Neural cell (in vitro differentiated cells): ENCODE measurements around the gene SLX4IP. TPM values are rescaled to one million over a fixed set of nuclear protein-coding genes. Genes with fewer than 3 reads are reported as not detected.

Experiments used
- H2AFZ ChIP-seq: fragments of 200-600, 300-800 bp; sonication (generic), shearing (Covaris generic); 2 replicates; pipeline ENCODE4 v1.6.0; 2014; ENCODE audit warnings: low read depth, mild to moderate bottlenecking, antibody characterized with exemption, low read length, moderate library complexity
- H3F3A ChIP-seq: fragments of 200-600 bp; shearing (Covaris generic); 2 replicates; pipeline ENCODE4 v1.6.1; 2016; ENCODE audit warnings: mild to moderate bottlenecking, moderate library complexity, mixed read lengths, antibody characterized with exemption, low read length; ENCODE audit not compliant: insufficient read depth, poor library complexity, severe bottlenecking
- H3K27ac ChIP-seq: fragments of 200-600, 300-800 bp; sonication (generic), shearing (Covaris generic); 2 replicates; pipeline ENCODE4 v1.5.1; 2014; ENCODE audit warnings: mild to moderate bottlenecking, low read length, moderate library complexity
- H3K27me3 ChIP-seq: fragments of 300-800, 200-600 bp; sonication (generic), shearing (Covaris generic); 2 replicates; pipeline ENCODE4 v1.6.0; 2014; ENCODE audit warnings: mild to moderate bottlenecking, low read depth, low read length, moderate library complexity; ENCODE audit not compliant: insufficient read depth
- H3K36me3 ChIP-seq: fragments of 300-800, 200-600 bp; sonication (generic), shearing (Covaris generic); 2 replicates; pipeline ENCODE4 v1.5.1; 2014; ENCODE audit warnings: mild to moderate bottlenecking, antibody characterized with exemption, low read length, moderate library complexity; ENCODE audit not compliant: insufficient read depth
- H3K4me2 ChIP-seq: fragments of 300-800, 200-600 bp; sonication (generic), shearing (Covaris generic); 2 replicates; pipeline ENCODE4 v1.6.0; 2014; ENCODE audit warnings: mild to moderate bottlenecking, low read length
- H3K4me3 ChIP-seq: fragments of 300-800, 200-600 bp; sonication (generic), shearing (Covaris generic); 2 replicates; pipeline ENCODE4 v1.5.1; 2014; ENCODE audit warnings: mild to moderate bottlenecking, low read length, moderate library complexity
- H3K79me2 ChIP-seq: fragments of 200-600 bp; shearing (Covaris generic); replicated peaks from 2 replicates; pipeline ENCODE4 v1.6.0; 2014; ENCODE audit warnings: mild to moderate bottlenecking, low read length, moderate library complexity; ENCODE audit not compliant: insufficient read depth
- H3K9ac ChIP-seq: fragments of 300-800, 200-600 bp; sonication (generic), shearing (Covaris generic); 2 replicates; pipeline ENCODE4 v1.6.1; 2016; ENCODE audit warnings: mild to moderate bottlenecking, low read length, mixed read lengths
- H3K9me2 ChIP-seq: fragments of 200-600 bp; shearing (Covaris generic); 2 replicates; pipeline ENCODE4 v1.6.1; 2016; ENCODE audit warnings: mild to moderate bottlenecking, low read length, mixed read lengths; ENCODE audit not compliant: insufficient read depth
- H3K9me3 ChIP-seq: fragments of 200-600, 300-800 bp; sonication (generic), shearing (Covaris generic); 2 replicates; pipeline ENCODE4 v1.6.1; 2016; ENCODE audit warnings: mild to moderate bottlenecking, mixed run types, low read length, moderate library complexity, mixed read lengths
- H4K20me1 ChIP-seq: fragments of 200-600 bp; shearing (Covaris generic); 2 replicates; pipeline ENCODE4 v1.6.1; 2016; ENCODE audit warnings: mild to moderate bottlenecking, mixed run types; ENCODE audit not compliant: insufficient read depth
- EP300 ChIP-seq: fragments of 450-650 bp; conservative IDR thresholded peaks from 2 replicates; pipeline ENCODE4 v1.6.1; 2014; ENCODE audit warnings: antibody characterized with exemption, mild to moderate bottlenecking, moderate library complexity; ENCODE audit not compliant: poor library complexity, severe bottlenecking
- EZH2 ChIP-seq: fragments of 200-600, 300-800 bp; shearing (Covaris generic), sonication (generic); IDR thresholded peaks from 2 replicates; pipeline ENCODE4 v1.6.1; 2014; ENCODE audit warnings: antibody characterized with exemption, low read length, borderline replicate concordance, mild to moderate bottlenecking; ENCODE audit not compliant: insufficient read depth, poor library complexity, severe bottlenecking
- MXI1 ChIP-seq: fragments of 450-650 bp; conservative IDR thresholded peaks from 2 replicates; pipeline ENCODE4 v1.6.1; 2014; ENCODE audit warnings: antibody characterized with exemption, mild to moderate bottlenecking; ENCODE audit not compliant: poor library complexity, severe bottlenecking
- POLR2AphosphoS5 ChIP-seq: IDR thresholded peaks from 2 replicates; pipeline ENCODE4 v1.6.1; 2012
- RAD21 ChIP-seq: fragments of 450-650 bp; conservative IDR thresholded peaks from 2 replicates; pipeline ENCODE4 v1.6.1; 2014; ENCODE audit warnings: antibody characterized with exemption, mild to moderate bottlenecking, moderate library complexity
- REST ChIP-seq: IDR thresholded peaks from 2 replicates; pipeline ENCODE4 v1.6.1; 2012; ENCODE audit warnings: borderline replicate concordance
- SMC3 ChIP-seq: fragments of 450-650 bp; conservative IDR thresholded peaks from 2 replicates; pipeline ENCODE4 v1.6.1; 2014; ENCODE audit warnings: antibody characterized with exemption, mild to moderate bottlenecking, moderate library complexity; ENCODE audit not compliant: poor library complexity
- TAF1 ChIP-seq: IDR thresholded peaks from 2 replicates; pipeline ENCODE4 v1.6.1; 2012; ENCODE audit warnings: low read depth
- polyA plus RNA-seq: library from polyadenylated mRNA; depleted of rRNA; stranded (reverse); fragments of >200 nt; gene quantifications from 2 replicates; pipeline ENCODE4 v1.2.3, GENCODE V29; 2014
- TF ChIP-seq, protein P1 (sequence below): fragments of 450-650 bp; IDR thresholded peaks from 2 replicates; pipeline ENCODE4 v1.5.1; 2014; ENCODE audit warnings: antibody characterized with exemption, mild to moderate bottlenecking, moderate library complexity; ENCODE audit not compliant: poor library complexity, severe bottlenecking

Gene SLX4IP
- polyA plus RNA-seq, 1 donor from 2014 or later = 6.4 TPM

DNA sequence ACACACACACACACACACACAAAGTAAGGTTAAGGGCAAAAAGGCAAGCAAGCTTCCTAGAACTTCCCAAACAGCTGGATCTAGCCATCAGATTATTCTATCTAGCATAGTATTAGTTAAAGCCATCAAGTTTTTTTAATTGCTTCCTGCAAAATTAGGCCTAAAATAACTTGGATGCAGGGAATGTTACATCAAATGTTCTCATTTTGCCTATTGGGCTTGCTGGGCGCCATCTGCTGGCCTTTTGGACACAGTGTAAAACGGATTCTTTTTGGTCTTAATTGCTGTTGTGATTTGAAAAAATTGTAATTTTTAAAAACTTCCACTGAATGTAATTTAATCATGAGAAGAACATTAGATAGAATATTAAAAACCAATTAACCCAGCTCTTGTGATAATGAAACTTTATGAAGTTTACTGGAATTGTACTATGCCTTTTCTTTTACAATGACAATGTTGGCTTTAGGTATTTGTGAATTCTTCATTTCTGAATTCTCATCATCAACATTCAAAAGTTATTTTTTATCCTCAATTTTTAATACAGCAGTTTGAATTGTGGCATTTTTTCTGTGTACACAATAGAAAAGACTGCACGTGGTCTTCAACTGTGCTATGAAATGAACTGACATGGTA, 7.9 kb upstream of the SLX4IP start:
- Histone ChIP-seq H3K4me3 (no peak overlapping the region), H3K9me3 (no peaks in the 10 kb centered on the region), H3K4me2 (no peak overlapping the region), H3K79me2 (peaks cover 5% of the 10 kb centered on the region), H3K27ac (no peak overlapping the region), H3K9ac (no peak overlapping the region), H3K27me3 (no peaks in the 10 kb centered on the region), H2AFZ (no peak overlapping the region), H3K36me3 (no peaks in the 10 kb centered on the region), H4K20me1 (no peaks in the 10 kb centered on the region), H3F3A (no peaks in the 10 kb centered on the region), H3K9me2 (no peaks in the 10 kb centered on the region)
- TF ChIP-seq, protein P1, sequence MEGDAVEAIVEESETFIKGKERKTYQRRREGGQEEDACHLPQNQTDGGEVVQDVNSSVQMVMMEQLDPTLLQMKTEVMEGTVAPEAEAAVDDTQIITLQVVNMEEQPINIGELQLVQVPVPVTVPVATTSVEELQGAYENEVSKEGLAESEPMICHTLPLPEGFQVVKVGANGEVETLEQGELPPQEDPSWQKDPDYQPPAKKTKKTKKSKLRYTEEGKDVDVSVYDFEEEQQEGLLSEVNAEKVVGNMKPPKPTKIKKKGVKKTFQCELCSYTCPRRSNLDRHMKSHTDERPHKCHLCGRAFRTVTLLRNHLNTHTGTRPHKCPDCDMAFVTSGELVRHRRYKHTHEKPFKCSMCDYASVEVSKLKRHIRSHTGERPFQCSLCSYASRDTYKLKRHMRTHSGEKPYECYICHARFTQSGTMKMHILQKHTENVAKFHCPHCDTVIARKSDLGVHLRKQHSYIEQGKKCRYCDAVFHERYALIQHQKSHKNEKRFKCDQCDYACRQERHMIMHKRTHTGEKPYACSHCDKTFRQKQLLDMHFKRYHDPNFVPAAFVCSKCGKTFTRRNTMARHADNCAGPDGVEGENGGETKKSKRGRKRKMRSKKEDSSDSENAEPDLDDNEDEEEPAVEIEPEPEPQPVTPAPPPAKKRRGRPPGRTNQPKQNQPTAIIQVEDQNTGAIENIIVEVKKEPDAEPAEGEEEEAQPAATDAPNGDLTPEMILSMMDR = peak; percentile 87
- no peak for TF ChIP-seq EZH2
- peak; percentile 80 for TF ChIP-seq RAD21
- TF ChIP-seq REST = no peak
- no peak for TF ChIP-seq MXI1
- no peak for TF ChIP-seq TAF1
- TF ChIP-seq SMC3 = peak; percentile 95
- no peak for TF ChIP-seq EP300

- Histone ChIP-seq H3K9me3 (no peaks in the 10 kb centered on the region), H3K4me3 (no peak overlapping the region), H3K79me2 (peaks cover 10% of the 10 kb centered on the region), H3K27ac (no peak overlapping the region), H3K4me2 (no peak overlapping the region), H3K36me3 (no peaks in the 10 kb centered on the region), H3K9me2 (no peaks in the 10 kb centered on the region), H3F3A (no peaks in the 10 kb centered on the region), H4K20me1 (no peaks in the 10 kb centered on the region), H3K27me3 (no peaks in the 10 kb centered on the region), H2AFZ (no peak overlapping the region), H3K9ac (no peak overlapping the region)
- TF ChIP-seq EP300 (no peak), SMC3 (no peak), MXI1 (no peak), TAF1 (no peak), POLR2AphosphoS5 (no peak), REST (no peak), RAD21 (no peak), EZH2 (no peak)
- TF ChIP-seq, protein P1 = no peak
Measured at GRCh38 chr20:10428008-10428407, 7.1 kb upstream of the SLX4IP start.
